Coronary artery (tissue), 2 donors: ENCODE results near the gene TRIM61.

Experiments used
- DNase-seq: peaks from one replicate; pipeline ENCODE4 v3.0.0-alpha.2; 2017; ENCODE audit warnings: low spot score
- H3K27ac ChIP-seq, 2 donors: fragments of 200-600 bp; sonication (generic); one replicate each; pipeline ENCODE4 v1.5.1; 2016 to 2019
- H3K4me3 ChIP-seq: fragments of 200-600 bp; sonication (generic); 2 replicates; pipeline ENCODE4 v1.5.1; 2016; ENCODE audit warnings: mild to moderate bottlenecking, moderate library complexity
- CTCF ChIP-seq: fragments of 200-600 bp; sonication (generic); IDR thresholded peaks from one replicate; pipeline ENCODE4 v1.5.1; 2019; ENCODE audit warnings: antibody characterized with exemption

The TRIM61 gene

GRCh38 chr4:164918956-164919355, 58.5 kb downstream of the TRIM61 start:
- H3K27ac ChIP-seq, result no peak overlapping the region
- no peak for TF ChIP-seq CTCF
- DNase-seq, result no peak
- no peak overlapping the region for H3K4me3 ChIP-seq
